Measurements from ENCODE around the gene RNF130. TPM values are rescaled to one million over a fixed set of nuclear protein-coding genes. Genes with fewer than 3 reads are reported as not detected.

RNF130 gene
- total and polyA plus RNA-seq, 2 of the 13 experiments (the other 11 are each of a cell fraction or from before 2014, with no cell fraction given), result 28.2 to 28.3 TPM

GRCh38 chr5:179974246-179974945 is 97.2 kb downstream of the RNF130 start:
- no peak overlapping the region for H3K9ac ChIP-seq (ENCODE audit: insufficient read depth, low read depth, low read length)
- H3K27ac ChIP-seq (ENCODE audit: extremely low read length, insufficient read depth, low read length), result no peak overlapping the region
- H3K36me3 ChIP-seq (replicated peaks in 1 of 2; ENCODE audit: control insufficient read depth in 1 of 2, insufficient read depth in 2 of 2, low read length in 2 of 2), result peaks cover 9 to 31% of the 10 kb centered on the region in 2 experiments; a peak in 4 of 5 replicates
- no peak for TF ChIP-seq KLF12 (CRISPR knock-in tag; IDR thresholded peaks at IDR 0.05; ENCODE audit: borderline replicate concordance)
- no peak for TF ChIP-seq FOXO1 (CRISPR knock-in tag; IDR thresholded peaks at IDR 0.05)
- TF ChIP-seq MAFF (IDR thresholded peaks at IDR 0.05; ENCODE audit: low read depth, low read length), result no peak
- no peak for TF ChIP-seq XRCC5 (optimal IDR thresholded peaks at IDR 0.05; ENCODE audit: low read length)
- TF ChIP-seq ZNF292 (CRISPR knock-in tag; IDR thresholded peaks at IDR 0.05; ENCODE audit: borderline replicate concordance, low read depth), result no peak
- ChIA-PET CTCF (ENCODE audit: low intra/inter-chr PET ratio, low total read pairs) (no interaction called here), POLR2A (no interaction called here)
- no peak overlapping the region for H3K4me2 ChIP-seq (ENCODE audit: low read depth, low read length)
- no TSS peak for BruUV-seq (replicated peaks)
- H3K79me2 ChIP-seq (ENCODE audit: insufficient read depth, low read length), result no peaks in the 10 kb centered on the region
- in situ Hi-C loops (cut with HindIII; ENCODE audit: extremely low pct_ligation_motif_present, low pct_unique_long_range_greater_than_20kb) (no loop called here), intact Hi-C loops (cut with micrococcal nuclease; ENCODE audit: unreplicated experiment) (no loop called here)
- ATAC-seq, result no peak
- no peak overlapping the region for H3K4me3 ChIP-seq (replicated peaks in 1 of 3; ENCODE audit: insufficient read depth in 1 of 3, low read depth in 2 of 3, low read length in 3 of 3)
- no peak overlapping the region for H2AFZ ChIP-seq (ENCODE audit: low read length)
- no peaks in the 10 kb centered on the region for H3K4me1 ChIP-seq (ENCODE audit: insufficient read depth, low read length)
- WGBS (ENCODE audit: low lambda C conversion rate), result 95% methylated on average over 37 of the region's 37 CpGs
- no peak for DNase-seq (ENCODE audit: low spot score)
- no peaks in the 10 kb centered on the region for H3K27me3 ChIP-seq (ENCODE audit: control insufficient read depth in 1 of 2, insufficient read depth in 2 of 2, low read length in 2 of 2)
- no peaks in the 10 kb centered on the region for H3K9me3 ChIP-seq (ENCODE audit: low read length)
- H4K20me1 ChIP-seq (ENCODE audit: insufficient read depth, low read length), result no peaks in the 10 kb centered on the region
- no peak for FAIRE-seq

- in situ Hi-C loops (cut with HindIII; ENCODE audit: extremely low pct_ligation_motif_present, low pct_unique_long_range_greater_than_20kb), result no loop called here
- Histone ChIP-seq H3K9ac (ENCODE audit: insufficient read depth, low read depth, low read length) (no peak overlapping the region), H3K9me3 (ENCODE audit: low read length) (no peaks in the 10 kb centered on the region), H3K36me3 (replicated peaks in 1 of 2; ENCODE audit: control insufficient read depth in 1 of 2, insufficient read depth in 2 of 2, low read length in 2 of 2) (peaks cover 6 to 23% of the 10 kb centered on the region in 2 experiments; a peak in 3 of 5 replicates), H3K27ac (ENCODE audit: extremely low read length, insufficient read depth, low read length) (no peak overlapping the region), H4K20me1 (ENCODE audit: insufficient read depth, low read length) (no peaks in the 10 kb centered on the region), H3K27me3 (ENCODE audit: control insufficient read depth in 1 of 2, insufficient read depth in 2 of 2, low read length in 2 of 2) (no peaks in the 10 kb centered on the region), H3K4me3 (replicated peaks in 1 of 3; ENCODE audit: insufficient read depth in 1 of 3, low read depth in 2 of 3, low read length in 3 of 3) (no peak overlapping the region), H2AFZ (ENCODE audit: low read length) (no peak overlapping the region), H3K4me1 (ENCODE audit: insufficient read depth, low read length) (no peaks in the 10 kb centered on the region), H3K4me2 (ENCODE audit: low read depth, low read length) (no peak overlapping the region), H3K79me2 (ENCODE audit: insufficient read depth, low read length) (no peaks in the 10 kb centered on the region)
- BruUV-seq (replicated peaks), result no TSS peak
- WGBS (ENCODE audit: low lambda C conversion rate), result 98% methylated on average over 11 of the region's 11 CpGs
- intact Hi-C loops (cut with micrococcal nuclease; ENCODE audit: unreplicated experiment), result no loop called here
- DNase-seq (ENCODE audit: low spot score), result no peak
- POLR2A ChIA-PET, result no interaction called here
- FAIRE-seq, result no peak
- CTCF ChIA-PET (ENCODE audit: low intra/inter-chr PET ratio, low total read pairs), result no interaction called here
- no peak for ATAC-seq
- TF ChIP-seq ZFP91 (CRISPR knock-in tag; IDR thresholded peaks at IDR 0.05; ENCODE audit: borderline replicate concordance) (no peak), ZSCAN5A (CRISPR knock-in tag; IDR thresholded peaks at IDR 0.05; ENCODE audit: borderline replicate concordance) (no peak), ZSCAN20 (CRISPR knock-in tag; IDR thresholded peaks at IDR 0.05; ENCODE audit: borderline replicate concordance) (no peak)
Measured at GRCh38 chr5:179973391-179973790, 98.2 kb downstream of the RNF130 start.
